Adrenal gland (tissue), 12 donors: ENCODE data around the gene COX4I1. TPM values are rescaled to one million over a fixed set of nuclear protein-coding genes. Genes with fewer than 3 reads are reported as not detected.

Experiments used
- DNase-seq, 7 donors: peaks; one replicate each; pipeline ENCODE4 v3.0.0-alpha.2; 2019 to 2020
- H3K27ac ChIP-seq, 5 donors: fragments of 200-600 bp; sonication (generic) in 4 of 5; 1 replicate in 3 of 5; 2 replicates in 2 of 5; pipeline versions ENCODE4 v1.5.1 to v1.8.0; 2016 to 2020; ENCODE audit warnings: mild to moderate bottlenecking in 1 of 5
- H3K27me3 ChIP-seq: fragments of 200-600 bp; 2 replicates; pipeline ENCODE4 v1.8.0; 2021
- H3K36me3 ChIP-seq, 2 donors: fragments of 200-600 bp; replicated peaks in 1 of 2; 1 replicate in 1 of 2; 2 replicates in 1 of 2; pipeline versions ENCODE4 v1.5.1 to v1.8.0; 2018 to 2022
- H3K4me1 ChIP-seq, 2 donors: fragments of 200-600 bp; replicated peaks in 1 of 2; 1 replicate in 1 of 2; 2 replicates in 1 of 2; pipeline versions ENCODE4 v1.5.1 to v1.8.0; 2018 to 2021
- H3K4me3 ChIP-seq, 4 donors: fragments of 200-600 bp; sonication (generic) in 3 of 4; one replicate each; pipeline ENCODE4 v1.5.1; 2016 to 2018
- H3K9me3 ChIP-seq, 3 donors: fragments of 200-600 bp; sonication (generic) in 1 of 3; replicated peaks in 1 of 3; 1 replicate in 2 of 3; 2 replicates in 1 of 3; pipeline versions ENCODE4 v1.5.1 to v1.8.0; 2016 to 2021
- CTCF ChIP-seq, 6 experiments: fragments of 450-650 bp in 4 of 6; fragments of 200-600 bp in 2 of 6; sonication (generic) in 1 of 6; IDR thresholded peaks; 1 replicate in 5 of 6; 2 replicates in 1 of 6; pipeline versions ENCODE4 v1.5.1 to v1.8.0; 2016 to 2021; ENCODE audit warnings: antibody characterized with exemption in 6 of 6, mild to moderate bottlenecking in 2 of 6, moderate library complexity in 1 of 6
- POLR2A ChIP-seq, 2 donors: fragments of 450-650 bp; IDR thresholded peaks; one replicate each; pipeline ENCODE4 v1.6.1; 2017; ENCODE audit warnings: antibody characterized with exemption in 2 of 2, mild to moderate bottlenecking in 2 of 2, moderate library complexity in 1 of 2
- WGBS, 4 donors: extraction: QIAGEN DNeasy Blood & Tissue Kit in 2 of 4; methylation state at CpG; one replicate each; pipeline versions ENCODE4 v1.1.5 to v1.1.7; 2013 to 2017; 5-methylcytosine and 5-hydroxymethylcytosine counted together
- intact Hi-C, 2 donors: fragments of 100-400 bp; cut with DNase I; formaldehyde crosslinking; loops; one replicate each; pipeline versions ENCODE4 v1.14.1 to v1.15.0; 2022 to 2023
- polyA plus RNA-seq, 3 donors: library from polyadenylated mRNA; stranded (reverse); fragments of 200-250 nt in 2 of 3; fragments of 350-450 nt in 1 of 3; fragmentation: Illumina TruSeq in 1 of 3; extraction: RNeasy Lipid Tissue Mini Kit (QIAGEN cat#74804) in 1 of 3; gene quantifications; one replicate each; pipeline ENCODE4 v1.2.3, GENCODE V29; 2013 to 2014
- total RNA-seq, 9 donors: library from RNA; depleted of rRNA in 4 of 9; stranded (reverse); fragments of >200 nt in 4 of 9; fragments of 120-200 nt in 1 of 9; fragmentation: NEBNext Ultra II Directional in 1 of 9; extraction: Animal tissue kit (Norgen Biotek cat#: 25700) in 1 of 9; gene quantifications; one replicate each; pipeline versions ENCODE4 v1.1.0 to v1.2.4, GENCODE V29; 2013 to 2023
- donor health status: healthy with polysubstance abuse.
- donor health status: Bipolar disorder and iron deficiency.
- donor health status: DM: yes; HTN: yes; CAD: no.
- donor health status: DM: no; HTN: no; CAD: no.
- donor health status: DM: no; HTN: no; CAD: no.
- donor health status: DM: yes; HTN: yes; CAD: no.

Gene COX4I1
- total and polyA plus RNA-seq, 12 donors: 466 to 1,628 (median 536) TPM

DNA sequence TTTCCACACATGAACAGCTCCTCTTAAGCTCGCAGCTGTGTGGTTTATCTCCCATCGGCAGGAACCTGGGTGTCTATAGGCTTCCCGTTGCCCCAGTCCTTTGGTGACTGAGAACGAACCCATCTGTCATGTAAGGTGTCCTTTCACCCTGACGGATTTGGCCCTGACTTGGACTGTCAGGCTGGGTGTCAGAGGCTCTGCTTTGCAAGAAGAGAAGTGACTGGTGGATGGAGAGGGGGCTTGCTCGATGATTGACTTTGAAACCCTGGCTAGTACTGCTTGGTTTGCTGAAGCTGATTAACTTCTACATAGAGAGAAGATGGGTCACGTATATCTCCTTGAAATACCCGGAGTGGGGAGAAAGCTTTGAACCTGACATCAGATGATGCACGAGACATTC lies 42.9 kb downstream of the COX4I1 start:
- Histone ChIP-seq H3K36me3 (no peaks in the 10 kb centered on the region), H3K4me1 (no peaks in the 10 kb centered on the region), H3K4me3 (no peak overlapping the region), H3K27me3 (peaks cover 16% of the 10 kb centered on the region), H3K9me3 (no peaks in the 10 kb centered on the region), H3K27ac (no peak overlapping the region)
- intact Hi-C loops: no loop called here
- DNase-seq: no peak
- WGBS, 4 donors: 76 to 84% (median 80%) methylated on average over 9 of the region's 9 CpGs
- TF ChIP-seq POLR2A (IDR thresholded peaks at IDR 0.05) (no peak), CTCF (IDR thresholded peaks at IDR 0.05) (no peak)

- Histone ChIP-seq H3K27me3 (peaks cover 12% of the 10 kb centered on the region), H3K4me1 (no peaks in the 10 kb centered on the region), H3K27ac (no peak overlapping the region), H3K4me3 (no peak overlapping the region), H3K9me3 (no peaks in the 10 kb centered on the region), H3K36me3 (no peaks in the 10 kb centered on the region)
- 83 to 91% (median 86%) methylated on average over 8 to 9 of the region's 9 CpGs for WGBS, 4 donors
- intact Hi-C loops: no loop called here
- DNase-seq: no peak
- TF ChIP-seq POLR2A (IDR thresholded peaks at IDR 0.05) (no peak), CTCF (IDR thresholded peaks at IDR 0.05) (no peak)
These were observed 43.4 kb downstream of the COX4I1 start for GRCh38 chr16:85842848-85843247.

- no peaks in the 10 kb centered on the region for H3K36me3 ChIP-seq
- WGBS, 4 donors: 77 to 89% (median 86%) methylated on average over 7 to 11 of the region's 11 CpGs
- H3K4me3 ChIP-seq: no peak overlapping the region
- H3K9me3 ChIP-seq: no peaks in the 10 kb centered on the region
- peaks cover 12% of the 10 kb centered on the region for H3K27me3 ChIP-seq
- no peaks in the 10 kb centered on the region for H3K4me1 ChIP-seq
- intact Hi-C loops: no loop called here
- no peak for DNase-seq
- TF ChIP-seq CTCF (IDR thresholded peaks at IDR 0.05): no peak
- H3K27ac ChIP-seq: no peak overlapping the region
These were observed 44.1 kb downstream of the COX4I1 start for GRCh38 chr16:85843471-85844168.

DNA sequence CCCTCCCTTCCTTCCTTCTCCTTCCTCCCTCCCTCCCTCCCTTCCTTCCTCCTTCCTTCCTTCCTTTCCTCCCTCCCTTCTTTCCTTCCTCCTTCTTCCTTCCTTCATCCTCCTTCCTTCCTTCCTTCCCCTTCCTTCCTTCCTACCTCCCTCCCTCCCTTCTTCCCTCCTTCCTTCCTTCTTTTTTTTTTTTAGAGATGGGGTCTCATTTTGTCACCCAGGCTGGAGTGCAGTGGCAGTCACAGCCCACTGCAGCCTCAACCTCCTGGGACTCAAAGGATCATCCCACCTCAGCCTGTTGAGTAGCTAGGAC lies 44.6 kb downstream of the COX4I1 start:
- Histone ChIP-seq H3K4me3 (no peak overlapping the region), H3K36me3 (no peaks in the 10 kb centered on the region), H3K27ac (no peak overlapping the region), H3K9me3 (no peaks in the 10 kb centered on the region), H3K27me3 (peaks cover 12% of the 10 kb centered on the region), H3K4me1 (no peaks in the 10 kb centered on the region)
- intact Hi-C loops: no loop called here
- no peak for DNase-seq
- TF ChIP-seq CTCF (IDR thresholded peaks at IDR 0.05) (no peak), POLR2A (IDR thresholded peaks at IDR 0.05) (no peak)
